Gastrocnemius medialis (tissue), 4 donors: ENCODE measurements around the gene C9orf50. TPM values are rescaled to one million over a fixed set of nuclear protein-coding genes. Genes with fewer than 3 reads are reported as not detected.

Experiments used
- ATAC-seq, 2 donors: fragments of 150-250 bp; one replicate each; pipeline ENCODE4 v1.9.1; 2016
- DNase-seq, 2 donors: peaks; one replicate each; pipeline ENCODE4 v3.0.0-alpha.2; 2019
- H3K27ac ChIP-seq, 4 donors: fragments of 200-600 bp; sonication (generic); 1 replicate in 1 of 4; 2 replicates in 3 of 4; pipeline ENCODE4 v1.5.1; 2016 to 2018; ENCODE audit warnings: mild to moderate bottlenecking in 2 of 4, moderate library complexity in 1 of 4
- H3K27me3 ChIP-seq, 3 donors: fragments of 200-600 bp; sonication (generic) in 2 of 3; 1 replicate in 1 of 3; 2 replicates in 2 of 3; pipeline versions ENCODE4 v1.5.1 to v1.6.0; 2016 to 2019; ENCODE audit warnings: mild to moderate bottlenecking in 1 of 3, moderate library complexity in 1 of 3
- H3K36me3 ChIP-seq, 2 donors: fragments of 200-600 bp; sonication (generic) in 1 of 2; one replicate each; pipeline ENCODE4 v1.5.1; 2017 to 2018
- H3K4me1 ChIP-seq, 2 donors: fragments of 200-600 bp; sonication (generic) in 1 of 2; one replicate each; pipeline ENCODE4 v1.5.1; 2016 to 2017; ENCODE audit warnings: mild to moderate bottlenecking in 2 of 2
- H3K4me3 ChIP-seq, 4 donors: fragments of 200-600 bp; sonication (generic) in 3 of 4; 1 replicate in 1 of 4; 2 replicates in 3 of 4; pipeline ENCODE4 v1.5.1; 2016 to 2019; ENCODE audit warnings: mild to moderate bottlenecking in 2 of 4
- H3K9me3 ChIP-seq, 3 donors: fragments of 200-600 bp; sonication (generic) in 2 of 3; 1 replicate in 1 of 3; 2 replicates in 2 of 3; pipeline ENCODE4 v1.5.1; 2016 to 2019
- CTCF ChIP-seq, 5 experiments: fragments of 450-650 bp in 3 of 5; fragments of 200-600 bp in 2 of 5; sonication (generic) in 2 of 5; IDR thresholded peaks in 4 of 5; conservative IDR thresholded peaks in 1 of 5; 1 replicate in 4 of 5; 2 replicates in 1 of 5; pipeline ENCODE4 v1.5.1; 2016 to 2019; ENCODE audit warnings: antibody characterized with exemption in 5 of 5, mild to moderate bottlenecking in 3 of 5, moderate library complexity in 3 of 5
- POLR2A ChIP-seq, 2 donors: fragments of 450-650 bp; IDR thresholded peaks; one replicate each; pipeline ENCODE4 v1.6.1; 2017; ENCODE audit warnings: antibody characterized with exemption in 2 of 2, mild to moderate bottlenecking in 2 of 2, moderate library complexity in 2 of 2
- in situ Hi-C, 4 donors: fragments of 200-750 bp; cut with MboI; loops; one replicate each; pipeline versions ENCODE4 v1.15.0 to v1.8.0; 2017; ENCODE audit warnings: low sequenced_read_pairs in 4 of 4
- intact Hi-C: fragments of 100-400 bp; cut with DNase I; formaldehyde crosslinking; loops from one replicate; pipeline ENCODE4 v1.15.1; 2023; ENCODE audit warnings: low total_unique reads
- total RNA-seq, 4 donors: library from RNA; depleted of rRNA; stranded (reverse); fragments of >200 nt; gene quantifications; one replicate each; pipeline versions ENCODE4 v1.1.0 to v1.2.3, GENCODE V29; 2016

The C9orf50 gene
- total RNA-seq, 4 donors from 2014 or later, result not detected

- intact Hi-C loops, result no loop called here
- H3K36me3 ChIP-seq, result no peaks in the 10 kb centered on the region
- DNase-seq (no peak), ATAC-seq (no peak)
- peak overlapping the region in 3 of 4 donors; percentile 51 to 72 (median 59) for H3K27ac ChIP-seq
- no peak overlapping the region for H3K4me3 ChIP-seq
- H3K9me3 ChIP-seq, result no peaks in the 10 kb centered on the region
- no peak for TF ChIP-seq POLR2A (IDR thresholded peaks at IDR 0.05)
- no peak for TF ChIP-seq CTCF (IDR thresholded peaks at IDR 0.05 in 4 of 5, conservative IDR thresholded peaks at IDR 0.05 in 1 of 5)
- peaks cover 2 to 14% of the 10 kb centered on the region in 2 donors for H3K4me1 ChIP-seq
- in situ Hi-C loops, result loop anchor here in 1 of 4 donors (25.0 kb wide), 1 partner anchor 109 kb away; no protein-coding TSS in a partner anchor
- H3K27me3 ChIP-seq, result peaks cover 4 to 7% (median 5%) of the 10 kb centered on the region in 3 donors
Observed at GRCh38 chr9:129571298-129572051, 49.4 kb downstream of the C9orf50 start.

GRCh38 chr9:129570450-129571297, 50.2 kb downstream of the C9orf50 start:
- intact Hi-C loops, result no loop called here
- ATAC-seq, result peak in 1 of 2 donors; percentile 44
- in situ Hi-C loops, result loop anchor here in 1 of 4 donors (25.0 kb wide), 1 partner anchor 108 kb away; no protein-coding TSS in a partner anchor
- Histone ChIP-seq H3K4me1 (peaks cover 2 to 14% of the 10 kb centered on the region in 2 donors), H3K27ac (peak overlapping the region; percentile 11 to 72 (median 55)), H3K27me3 (peaks cover 4 to 7% (median 5%) of the 10 kb centered on the region in 3 donors), H3K9me3 (no peaks in the 10 kb centered on the region), H3K4me3 (no peak overlapping the region), H3K36me3 (no peaks in the 10 kb centered on the region)
- DNase-seq, result peak in 1 of 2 donors; percentile 35
- TF ChIP-seq POLR2A (IDR thresholded peaks at IDR 0.05) (no peak), CTCF (IDR thresholded peaks at IDR 0.05 in 4 of 5, conservative IDR thresholded peaks at IDR 0.05 in 1 of 5) (no peak)

- Histone ChIP-seq H3K27me3 (peaks cover 4 to 7% (median 5%) of the 10 kb centered on the region in 3 donors), H3K36me3 (no peaks in the 10 kb centered on the region), H3K27ac (peak overlapping the region; percentile 11 to 72 (median 55)), H3K9me3 (no peaks in the 10 kb centered on the region), H3K4me1 (peaks cover 2 to 14% of the 10 kb centered on the region in 2 donors), H3K4me3 (peak overlapping the region; percentile 42 to 58 (median 54))
- TF ChIP-seq CTCF (IDR thresholded peaks at IDR 0.05 in 4 of 5, conservative IDR thresholded peaks at IDR 0.05 in 1 of 5) (peak in 2 of 5 experiments; percentile 32 to 36), POLR2A (IDR thresholded peaks at IDR 0.05) (no peak)
- intact Hi-C loops (no loop called here), in situ Hi-C loops (loop anchor here in 1 of 4 donors (25.0 kb wide), 1 partner anchor 107 kb away; no protein-coding TSS in a partner anchor)
- DNase-seq (no peak), ATAC-seq (peak in 1 of 2 donors; percentile 47)
Observed at GRCh38 chr9:129569502-129570449, 51.1 kb downstream of the C9orf50 start.
